Medulla oblongata (tissue), 1 donor: ENCODE data around the gene HOXD10.

Source experiments
- DNase-seq: peaks from one replicate; pipeline ENCODE4 v3.0.0-alpha.2; 2015; ENCODE audit errors: extremely low spot score

HOXD10 gene

DNA sequence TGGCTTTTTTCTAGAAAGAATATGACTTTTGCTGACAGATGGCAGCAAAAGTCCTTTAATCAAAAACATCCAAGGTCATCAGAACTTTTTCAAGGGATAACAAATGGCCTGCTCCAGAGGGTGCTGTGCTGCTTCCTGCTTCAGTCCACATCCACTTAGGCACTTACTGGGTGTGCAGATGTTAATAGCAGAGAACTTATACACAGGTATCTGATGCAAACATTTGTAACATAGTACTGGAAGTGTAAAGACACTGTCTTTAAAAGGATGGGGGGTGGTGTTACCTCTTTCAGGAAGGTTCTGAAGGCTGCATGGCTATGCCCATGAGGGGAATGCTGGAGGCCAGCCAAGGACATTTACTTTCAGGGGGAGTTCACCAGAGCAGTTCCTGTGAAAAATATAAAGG is 18.5 kb downstream of the HOXD10 start:
- peak; percentile 46 for DNase-seq

DNA sequence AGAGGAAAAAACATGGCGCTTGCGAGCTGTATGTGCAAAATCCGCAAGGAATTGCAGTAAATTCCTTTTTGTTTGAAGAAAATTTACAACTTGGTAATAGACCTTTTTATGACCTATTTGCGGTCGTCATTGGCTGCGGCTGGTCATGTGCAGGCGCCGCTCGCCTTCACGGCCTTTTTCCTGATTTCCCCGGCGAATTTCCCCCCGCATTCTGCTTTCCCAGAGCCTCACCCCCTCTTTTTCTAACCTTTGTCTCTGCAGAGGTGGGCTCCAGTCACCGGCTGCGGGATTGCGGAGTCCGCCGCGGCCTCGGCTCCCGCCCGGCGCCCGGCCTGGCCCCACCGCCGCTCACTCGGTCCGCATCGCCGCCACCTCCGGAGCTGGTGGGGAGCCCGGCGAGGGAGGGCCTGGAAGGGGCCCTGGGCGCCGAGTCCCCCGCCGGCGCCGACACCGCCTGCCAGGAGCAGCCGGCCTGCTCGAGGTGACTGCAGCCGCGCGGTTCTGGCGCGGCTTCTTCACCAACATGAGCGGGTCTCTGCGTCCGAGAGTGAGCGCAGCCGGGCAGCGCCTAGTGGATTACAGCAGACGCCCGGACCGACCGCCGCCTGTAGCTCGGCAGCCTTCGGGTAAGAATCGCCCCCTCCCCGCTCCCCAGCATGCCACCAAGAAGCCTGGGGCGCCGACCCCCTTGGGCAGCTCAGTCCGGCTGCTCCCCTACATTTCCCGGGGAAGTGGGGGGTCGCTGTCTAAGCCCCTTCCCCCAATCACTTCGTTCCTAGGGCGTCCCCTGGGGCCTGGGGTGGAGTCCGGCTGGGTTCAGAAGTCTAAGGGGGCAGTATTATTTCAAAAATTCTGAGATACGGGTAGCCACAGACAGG is 20.0 kb downstream of the HOXD10 start:
- DNase-seq: no peak

DNA sequence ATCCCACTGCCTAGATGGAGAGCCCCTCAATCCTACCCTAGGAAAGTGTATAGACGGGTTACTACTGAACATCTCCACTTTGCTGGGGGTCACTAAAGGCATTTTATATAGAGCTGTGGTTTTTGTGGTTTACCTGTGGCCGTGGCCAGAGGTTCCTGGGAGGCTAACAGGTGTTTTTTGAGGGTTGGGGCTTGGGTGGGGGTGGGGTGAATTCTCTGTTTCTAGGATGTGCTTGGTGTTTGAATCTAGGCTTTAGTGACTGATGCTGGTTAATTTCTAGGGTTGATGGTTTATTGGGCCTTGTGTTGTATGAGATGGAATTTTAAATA is 20.6 kb downstream of the HOXD10 start:
- no peak for DNase-seq

DNA sequence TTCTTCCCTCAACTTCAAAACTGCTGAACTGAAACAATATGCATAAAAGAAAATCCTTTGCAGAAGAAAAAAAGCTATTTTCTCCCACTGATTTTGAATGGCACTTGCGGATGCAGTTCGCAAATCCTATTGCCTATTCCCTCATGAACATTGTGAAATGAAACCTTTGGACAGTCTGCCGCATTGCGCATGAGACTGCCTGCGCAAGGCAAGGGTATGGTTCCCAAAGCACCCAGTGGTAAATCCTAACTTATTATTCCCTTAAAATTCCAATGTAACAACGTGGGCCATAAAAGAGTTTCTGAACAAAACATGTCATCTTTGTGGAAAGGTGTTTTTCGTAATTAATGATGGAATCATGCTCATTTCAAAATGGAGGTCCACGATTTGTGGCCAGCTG is 21.3 kb downstream of the HOXD10 start:
- peak; percentile 26 for DNase-seq

DNA sequence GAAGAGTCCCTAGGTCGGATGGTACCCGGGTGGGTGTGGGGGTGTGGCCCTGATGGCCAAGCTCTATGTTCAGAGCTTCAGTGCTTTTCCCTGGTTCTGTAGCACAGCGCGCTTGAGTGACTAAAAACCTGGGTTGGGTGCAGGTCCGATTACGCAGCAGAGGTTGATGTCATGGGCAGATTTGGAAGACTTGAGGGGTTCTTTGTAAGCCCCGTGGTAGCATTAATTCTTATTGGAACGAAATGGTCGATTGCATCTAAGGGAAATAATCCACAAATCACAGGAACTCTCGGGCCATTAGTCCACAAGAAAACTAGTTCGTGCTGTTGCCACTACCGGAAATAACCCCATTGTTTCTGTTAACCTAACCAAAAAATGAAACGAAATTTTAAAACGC is 21.9 kb downstream of the HOXD10 start:
- peak; percentile 38 for DNase-seq

DNA sequence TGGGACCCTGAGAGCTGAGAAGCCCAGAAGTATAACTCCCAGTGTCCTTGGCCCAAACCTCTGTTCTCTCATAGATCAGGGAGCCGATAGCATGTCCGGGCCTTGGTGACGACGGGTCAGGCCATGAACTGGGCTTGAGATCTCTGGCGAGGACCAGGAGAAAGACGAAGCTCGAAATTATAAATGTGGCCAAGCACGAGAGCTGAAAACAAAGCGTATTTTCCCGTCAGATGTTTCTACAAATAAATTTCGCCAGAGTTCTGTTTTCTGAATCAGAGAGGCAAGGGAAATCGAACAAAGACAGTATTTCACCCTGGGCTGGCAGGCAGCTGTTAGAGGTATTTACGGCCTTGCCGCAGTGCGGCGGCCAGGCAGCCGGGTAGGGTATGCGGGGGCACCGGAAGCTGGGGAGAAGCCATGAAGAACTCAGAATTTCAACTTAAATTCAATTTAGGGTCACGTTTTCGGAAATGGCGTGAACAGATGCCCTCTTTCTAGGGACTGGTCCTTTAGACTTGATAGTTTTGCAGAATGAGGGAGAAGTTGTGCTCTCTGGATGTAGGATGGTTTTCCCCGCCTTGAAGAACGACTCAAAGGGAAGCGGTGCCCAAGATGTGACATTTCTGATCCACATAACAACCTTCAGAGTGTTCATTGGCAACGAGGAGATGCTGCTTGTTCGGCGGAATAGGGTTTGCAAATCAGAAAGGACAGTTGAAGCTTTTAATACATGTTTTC is 22.5 kb downstream of the HOXD10 start:
- peak; percentile 48 for DNase-seq

DNA sequence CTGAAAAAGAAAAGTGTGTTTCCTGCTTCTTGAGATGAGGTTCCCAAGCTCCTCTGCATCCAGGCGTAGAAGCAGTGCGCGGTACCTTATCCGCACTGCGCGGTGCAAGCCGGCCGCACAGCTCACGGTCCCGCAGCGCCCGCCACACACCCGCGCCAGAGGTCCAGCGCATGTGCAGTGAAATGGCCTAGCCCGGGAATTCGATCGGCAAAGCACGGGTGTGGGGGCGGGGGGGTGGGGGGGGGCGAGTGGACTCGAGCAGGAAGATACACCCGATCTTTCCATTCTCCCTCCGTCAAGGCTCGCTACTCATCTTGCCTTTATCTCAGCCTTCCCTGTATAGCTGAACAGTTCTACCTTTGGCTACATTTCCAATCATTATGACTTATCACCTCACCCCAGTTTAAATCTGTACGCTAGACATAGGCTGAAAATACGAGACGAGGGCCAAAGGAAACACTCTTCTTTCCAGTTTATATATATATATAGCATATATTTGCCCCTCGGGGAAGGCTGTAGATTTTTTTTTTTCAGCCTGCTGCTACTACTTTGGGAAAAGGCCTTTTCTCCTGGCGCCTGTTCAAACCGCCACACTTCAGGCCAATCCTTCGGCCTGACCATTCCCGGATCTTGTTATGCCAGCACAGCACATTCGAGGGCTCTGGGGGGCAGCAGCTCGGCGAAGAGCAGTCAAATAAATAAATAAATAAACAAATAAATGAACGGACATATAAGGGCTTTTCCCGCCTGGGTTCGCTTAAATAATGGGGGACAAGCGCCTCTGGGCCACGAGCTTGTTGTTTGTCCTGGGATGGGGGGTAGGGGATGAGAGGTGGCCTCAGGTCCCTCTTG is 23.3 kb downstream of the HOXD10 start:
- DNase-seq: peak; percentile 48

DNA sequence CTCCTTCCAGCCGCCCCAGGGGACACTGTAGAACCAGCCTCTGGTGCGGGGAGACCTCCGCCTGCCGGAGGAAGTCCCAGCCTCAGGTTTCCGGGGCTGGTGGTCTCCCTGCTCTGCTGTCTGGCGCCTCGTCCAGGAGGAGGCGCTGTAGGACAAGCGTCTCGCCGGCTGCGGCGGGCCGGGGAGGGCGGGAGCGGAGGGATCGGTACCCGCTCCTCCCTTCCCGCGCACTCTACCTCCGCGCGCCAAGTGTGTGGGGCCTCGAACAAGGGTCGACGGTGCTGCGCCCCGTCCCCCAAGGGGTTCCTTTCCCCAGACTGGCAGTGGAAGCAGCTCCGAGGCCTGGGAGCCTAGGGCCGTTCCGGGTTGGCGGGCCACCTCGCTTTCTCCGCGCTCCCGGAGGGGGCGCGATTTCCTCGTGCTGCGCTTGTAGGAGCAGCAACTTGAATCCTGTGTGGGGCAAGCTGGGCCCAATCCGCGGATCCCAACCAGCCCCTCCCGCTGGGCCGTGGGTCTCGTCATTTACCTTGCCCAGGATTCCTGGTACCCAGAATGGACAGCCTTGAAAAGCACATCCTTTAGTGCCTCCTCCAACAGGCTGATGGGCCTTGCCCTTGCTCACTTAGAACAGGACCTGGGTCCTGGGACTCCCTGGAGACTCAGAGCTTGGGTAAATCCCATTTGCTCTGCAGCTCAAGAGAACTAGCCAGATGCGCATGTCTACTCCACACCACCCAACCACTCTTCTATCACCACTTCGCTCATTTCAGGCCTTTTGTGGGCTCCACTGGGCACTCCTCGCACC is 24.1 kb downstream of the HOXD10 start:
- peak; percentile 91 for DNase-seq

DNA sequence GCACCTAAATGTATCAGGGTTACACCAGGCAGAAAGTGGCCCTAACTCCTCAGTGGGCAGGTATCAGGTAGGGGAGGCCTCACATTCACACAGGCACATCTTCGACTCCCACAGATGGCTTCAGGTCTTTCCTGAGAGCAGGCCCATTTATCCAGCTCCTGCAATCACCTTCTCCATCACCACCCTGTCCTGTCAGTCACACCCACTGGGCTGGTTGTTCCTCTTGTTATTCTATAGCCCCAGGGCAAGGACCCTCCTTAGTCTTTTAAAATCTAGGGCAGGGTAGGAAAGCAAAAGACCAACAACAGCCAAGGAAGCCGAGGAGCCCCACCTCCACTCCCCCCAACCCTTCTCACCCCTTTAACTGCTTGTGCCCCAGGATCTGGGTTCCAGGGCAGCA is 25.7 kb downstream of the HOXD10 start:
- no peak for DNase-seq

DNA sequence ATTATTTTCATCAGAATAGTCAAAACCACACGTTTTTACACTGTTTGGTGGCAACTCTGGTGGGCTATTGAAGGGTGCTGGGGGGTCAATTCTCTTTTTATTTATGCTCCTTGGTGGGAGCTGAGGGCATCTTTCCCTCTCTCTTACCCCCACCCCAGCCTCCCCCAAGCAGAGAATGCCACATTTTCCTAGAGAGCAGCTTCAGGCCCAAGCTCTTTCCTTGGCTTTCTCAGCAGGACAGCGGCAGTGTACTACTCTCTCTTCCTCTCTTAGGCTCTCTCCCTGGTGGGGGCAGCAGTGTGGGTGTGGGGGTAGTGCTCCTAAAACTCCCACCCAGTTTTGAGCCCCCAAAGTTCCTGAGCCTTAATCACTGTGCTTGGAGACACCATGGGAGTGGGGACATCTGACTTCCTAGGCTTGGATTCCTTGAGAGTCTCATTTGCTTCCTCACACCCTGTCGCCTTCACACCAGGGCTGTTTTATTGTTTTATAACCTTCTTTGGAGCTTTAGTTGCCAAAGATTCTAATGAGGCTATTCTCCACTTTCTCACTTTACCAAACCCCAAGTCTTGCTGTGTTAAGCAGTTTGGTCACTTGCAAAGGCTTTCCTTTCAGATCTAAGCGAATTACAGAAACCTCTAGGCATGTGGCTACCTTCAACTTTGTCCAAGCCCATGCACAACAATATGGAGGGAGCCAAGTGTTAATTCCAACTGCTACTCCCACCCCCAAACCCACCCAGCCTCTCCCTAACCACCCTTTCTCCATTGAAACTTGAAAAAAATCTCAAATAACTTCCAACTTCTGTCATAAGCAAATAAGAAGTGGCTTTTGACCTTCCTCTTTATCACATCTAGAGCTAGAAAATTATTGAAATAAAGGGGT is 28.7 kb downstream of the HOXD10 start:
- no peak for DNase-seq

DNA sequence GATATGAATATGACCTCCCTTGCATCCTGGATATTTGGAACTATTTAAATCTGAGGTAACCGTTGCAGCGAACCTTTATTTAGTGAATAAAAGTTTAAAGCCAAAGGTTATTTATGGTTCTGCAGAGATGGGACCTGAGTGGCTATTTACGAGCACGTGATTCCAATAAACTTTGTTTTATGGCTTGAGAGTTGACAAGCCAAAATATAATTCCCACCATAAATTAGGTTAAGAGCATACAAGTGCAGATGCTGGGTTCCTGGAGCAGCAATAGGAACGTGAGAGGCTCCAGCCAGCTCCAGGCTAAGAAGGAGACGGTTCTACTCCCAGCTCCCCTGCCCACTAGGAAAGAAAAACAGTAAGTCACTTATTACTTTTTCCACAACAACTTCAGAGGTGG is 29.5 kb downstream of the HOXD10 start:
- no peak for DNase-seq

DNA sequence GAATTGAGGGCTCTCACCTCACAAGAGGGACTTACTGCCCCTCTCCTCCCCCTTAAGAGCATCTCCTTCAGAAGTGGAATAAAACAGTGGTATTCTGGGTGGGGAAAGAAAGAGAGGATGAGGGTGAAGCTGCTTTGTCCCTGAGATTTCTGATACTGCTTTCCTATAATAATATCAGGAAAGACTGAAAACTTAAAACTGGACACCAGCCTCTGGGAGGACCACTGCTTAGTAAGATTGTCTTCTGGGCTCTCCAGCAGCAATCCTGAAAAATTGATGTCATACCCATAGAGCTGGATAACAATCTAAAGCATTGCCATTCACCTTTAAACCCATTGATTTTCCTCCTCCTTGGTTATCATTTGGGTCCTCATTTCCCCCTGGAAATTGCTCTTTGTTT is 30.1 kb downstream of the HOXD10 start:
- DNase-seq: no peak

DNA sequence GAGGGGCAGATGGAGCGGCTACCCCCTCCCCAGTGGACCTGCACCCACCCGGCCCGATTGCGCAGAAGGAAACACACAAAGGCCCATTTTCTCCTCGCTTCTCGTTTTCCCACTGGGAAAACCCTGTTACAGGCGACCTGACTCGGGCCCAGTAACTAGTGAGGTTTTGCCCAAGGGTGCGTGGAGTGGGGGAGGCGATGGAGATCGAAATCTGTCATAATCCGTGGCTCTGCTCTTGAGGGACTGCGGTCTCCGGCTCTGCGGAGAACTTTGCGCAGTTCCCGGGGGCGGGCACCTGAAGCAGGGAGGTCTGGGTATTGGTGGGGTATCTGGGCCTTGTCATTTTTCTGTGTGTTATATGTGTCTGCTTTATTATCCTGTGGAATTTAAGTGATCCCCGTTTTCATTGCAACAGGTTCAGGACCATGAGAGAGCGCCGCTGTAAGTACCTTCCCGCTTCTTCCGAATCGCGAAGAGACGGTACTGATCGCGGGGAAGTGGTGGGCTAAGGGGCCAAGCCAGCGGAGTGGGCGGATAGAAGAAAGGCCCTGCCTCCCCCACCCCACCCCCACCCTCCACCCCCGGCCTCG is 30.7 kb downstream of the HOXD10 start:
- DNase-seq: no peak

DNA sequence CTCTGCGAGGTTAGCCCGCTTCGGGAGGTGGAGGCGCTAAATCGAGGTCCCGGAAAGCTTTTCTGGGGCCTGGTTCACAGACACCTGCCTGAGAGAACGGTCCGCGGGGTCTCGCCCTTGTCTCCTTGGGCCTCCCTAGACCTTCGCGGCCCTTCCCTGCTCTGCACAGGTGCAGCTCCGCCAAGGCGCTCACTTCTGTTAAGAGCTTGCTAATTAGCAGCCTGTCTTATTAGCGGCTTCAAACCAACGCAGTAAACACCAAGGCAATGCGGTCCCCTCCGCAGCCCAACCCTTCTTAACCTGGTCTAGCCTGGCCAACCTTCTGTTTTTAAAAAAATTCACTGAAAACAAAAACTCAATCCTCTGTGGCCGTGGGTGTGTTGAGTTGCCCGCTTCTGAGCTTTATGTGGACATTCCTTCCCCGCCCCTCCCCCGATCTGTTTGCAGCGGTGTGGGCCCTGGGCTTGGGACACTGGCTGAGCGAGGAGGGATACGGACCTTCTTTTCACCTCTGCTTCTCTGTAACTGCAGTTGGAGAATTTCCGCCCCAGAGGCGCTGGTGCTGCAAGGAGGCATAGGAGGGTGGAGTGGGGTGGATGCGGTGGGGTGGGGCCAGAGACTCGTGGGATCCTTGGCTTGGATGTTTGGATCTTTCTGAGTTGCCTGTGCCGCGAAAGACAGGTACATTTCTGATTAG is 31.4 kb downstream of the HOXD10 start:
- no peak for DNase-seq

DNA sequence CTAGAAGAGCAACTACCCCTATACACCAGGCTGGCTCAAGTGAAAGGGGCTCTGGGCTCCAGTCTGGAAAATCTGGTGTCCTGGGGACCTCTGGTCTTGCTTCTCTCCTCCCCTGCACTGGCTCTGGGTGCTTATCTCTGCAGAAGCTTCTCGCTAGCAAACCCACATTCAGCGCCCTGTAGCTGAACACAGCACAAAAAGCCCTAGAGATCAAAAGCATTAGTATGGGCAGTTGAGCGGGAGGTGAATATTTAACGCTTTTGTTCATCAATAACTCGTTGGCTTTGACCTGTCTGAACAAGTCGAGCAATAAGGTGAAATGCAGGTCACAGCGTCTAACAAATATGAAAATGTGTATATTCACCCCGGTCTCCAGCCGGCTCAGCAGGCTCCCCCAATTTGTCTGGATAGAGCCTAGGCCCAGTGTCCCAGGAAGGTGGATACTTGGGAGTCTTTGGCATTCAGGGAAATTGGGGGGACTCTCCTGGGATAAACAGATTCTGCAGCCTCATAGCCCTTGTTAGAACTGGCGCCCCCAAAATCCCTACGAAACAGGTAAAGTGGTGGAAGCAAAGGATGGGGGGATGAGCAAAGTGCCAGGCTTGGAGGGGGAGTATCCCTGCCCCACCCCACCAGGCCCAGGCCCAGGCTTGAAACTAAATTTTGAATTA is 32.3 kb downstream of the HOXD10 start:
- DNase-seq: no peak

DNA sequence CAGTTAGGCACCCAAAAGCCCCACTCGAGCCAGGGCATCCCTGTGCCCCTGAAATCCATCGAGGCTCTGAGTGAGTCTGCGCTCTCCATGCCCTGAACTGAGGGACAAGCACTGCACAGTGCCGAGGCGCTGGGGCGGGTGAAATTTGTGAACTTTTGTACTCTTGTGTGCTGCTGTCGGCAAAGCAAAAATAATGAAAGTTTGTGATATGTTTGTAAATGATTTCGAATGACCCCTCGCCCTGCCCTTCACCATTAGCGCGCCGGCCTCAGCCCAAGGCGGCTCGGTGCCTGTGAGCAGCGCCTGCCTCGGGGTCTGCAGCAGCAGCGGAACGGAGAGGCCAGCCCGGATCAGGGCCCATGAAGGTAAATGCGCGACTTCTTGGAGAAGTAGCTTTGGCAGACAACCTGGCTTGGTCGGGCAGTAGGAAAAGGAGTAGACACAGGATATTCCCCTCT is 32.9 kb downstream of the HOXD10 start:
- DNase-seq: no peak

DNA sequence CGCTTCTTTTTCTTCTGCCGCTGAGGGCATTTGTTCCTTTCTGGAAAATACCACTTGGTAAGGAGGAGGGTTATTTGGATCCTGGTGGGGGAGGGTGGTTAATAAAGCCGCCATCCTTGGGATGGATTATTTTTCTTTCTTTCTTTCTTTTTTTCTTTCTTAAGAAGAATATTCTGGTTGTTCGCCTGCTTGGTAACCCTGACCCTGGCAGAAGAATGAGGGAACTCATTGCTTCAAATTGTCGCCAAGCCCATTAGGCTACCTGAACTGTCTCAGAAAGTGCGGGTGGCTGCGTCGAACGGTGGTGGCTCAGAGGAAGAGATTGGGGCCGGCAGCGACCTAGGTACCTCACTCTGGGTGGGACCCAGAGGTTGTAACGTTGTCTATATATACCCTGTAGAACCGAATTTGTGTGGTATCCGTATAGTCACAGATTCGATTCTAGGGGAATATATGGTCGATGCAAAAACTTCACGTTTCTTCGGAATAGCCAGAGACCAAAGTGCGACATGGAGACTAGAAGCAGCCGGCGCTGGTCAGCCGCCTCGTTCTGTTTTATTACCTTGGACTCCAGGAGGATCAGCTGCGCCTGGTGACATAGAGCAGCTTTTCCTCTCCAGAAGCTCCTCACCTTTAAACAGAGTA is 33.5 kb downstream of the HOXD10 start:
- no peak for DNase-seq
